ENCODE measurements around the gene NANOS3. TPM values are rescaled to one million over a fixed set of nuclear protein-coding genes. Genes with fewer than 3 reads are reported as not detected.
A peak's percentile ranks its signal among the peaks of the same experiment; 100 is the strongest.

The NANOS3 gene
- total and polyA plus RNA-seq, 2 of the 13 experiments (the other 11 are each of a cell fraction or from before 2014, with no cell fraction given), result 0.21 TPM; not detected in 1

- TF ChIP-seq HNF1A (IDR thresholded peaks at IDR 0.05; ENCODE audit: low read depth) (0 out of 2 replicates have a peak, but pooled peaks have one; percentile 24), HNF1A (CRISPR knock-in tag; IDR thresholded peaks at IDR 0.05; ENCODE audit: borderline replicate concordance) (no peak; the same call in 1 of the 2 replicates), ZBTB33 (CRISPR knock-in tag; IDR thresholded peaks at IDR 0.05) (no peak), LCORL (IDR thresholded peaks at IDR 0.05) (0 out of 2 replicates have a peak, but pooled peaks have one; percentile 15), LCORL (CRISPR knock-in tag; IDR thresholded peaks at IDR 0.05) (peak; percentile 77; the same call in 1 of the 2 replicates), ARID5B (CRISPR knock-in tag; IDR thresholded peaks at IDR 0.05) (peak; percentile 68), ZNF550 (CRISPR knock-in tag; IDR thresholded peaks at IDR 0.05; ENCODE audit: borderline replicate concordance) (no peak), FOXA3 (CRISPR knock-in tag; IDR thresholded peaks at IDR 0.05) (peak; percentile 49), EHMT2 (IDR thresholded peaks at IDR 0.05; ENCODE audit: borderline replicate concordance, low read depth, low read length) (no peak), ZNF616 (CRISPR knock-in tag; IDR thresholded peaks at IDR 0.05; ENCODE audit: low read depth) (no peak), ZNF605 (CRISPR knock-in tag; IDR thresholded peaks at IDR 0.05) (peak; percentile 52; the same call in 1 of the 2 replicates), POLR2AphosphoS2 (IDR thresholded peaks at IDR 0.05; ENCODE audit: low read depth, low read length) (no peak), TFDP1 (CRISPR knock-in tag; IDR thresholded peaks at IDR 0.05; ENCODE audit: borderline replicate concordance) (no peak), KLF11 (CRISPR knock-in tag; IDR thresholded peaks at IDR 0.05) (no peak), ZBTB20 (CRISPR knock-in tag; IDR thresholded peaks at IDR 0.05; ENCODE audit: borderline replicate concordance, low read depth) (peak; percentile 47; the same call in 1 of the 2 replicates), ZNF816 (CRISPR knock-in tag; IDR thresholded peaks at IDR 0.05; ENCODE audit: borderline replicate concordance) (0 out of 2 replicates have a peak, but pooled peaks have one; percentile 71)
These were observed 30.2 kb upstream of the NANOS3 start (continued) for GRCh38 chr19:13846557-13847406.

Data from HepG2 (cell line).